BJ (cell line): ENCODE data around the gene SLC39A13. TPM values are rescaled to one million over a fixed set of nuclear protein-coding genes. Genes with fewer than 3 reads are reported as not detected.
"Not testable (repeated sequence)": the region's sequence is repeated elsewhere in the genome, so short reads cannot be mapped to it uniquely, and the experiment has no call there.

Experiments used
- CTCF ChIA-PET: fragments of 350-600 bp; formaldehyde crosslinking; extraction: SDS; loops from one replicate; lab custom pipeline; 2021; ENCODE audit warnings: antibody characterized with exemption, inconsistent platforms; lab: Yijun Ruan, JAX
- POLR2A ChIA-PET: fragments of 300-600 bp; sonication (Branson Sonifier 250); formaldehyde crosslinking; extraction: SDS; loops from one replicate; lab custom pipeline; 2021; ENCODE audit warnings: antibody characterized with exemption; lab: Charles Lee
- DNase-seq: peaks from one replicate; pipeline ENCODE4 v3.0.0-alpha.2; 2011; ENCODE audit warnings: low read depth
- H3K27me3 ChIP-seq: 2 replicates; pipeline ENCODE4 v1.6.0; 2011; ENCODE audit warnings: low read length; ENCODE audit not compliant: control insufficient read depth, insufficient read depth
- H3K36me3 ChIP-seq: 2 replicates; pipeline ENCODE4 v1.5.1; 2011; ENCODE audit warnings: low read length; ENCODE audit not compliant: control insufficient read depth, insufficient read depth
- H3K4me3 ChIP-seq: 2 replicates; pipeline ENCODE4 v1.5.1; 2011; ENCODE audit warnings: low read depth, mild to moderate bottlenecking, control low read depth, low read length
- polyA plus RNA-seq: library from polyadenylated mRNA; depleted of rRNA; stranded (reverse); fragments of >200 nt; gene quantifications from 2 replicates; pipeline ENCODE4 v1.2.3, GENCODE V29; 2011; rRNA removed
- small RNA-seq: library from RNA; depleted of rRNA; stranded (forward); fragments of <200 nt; gene quantifications from one replicate; pipeline ENCODE3, GENCODE V24; 2012; ENCODE audit warnings: low replicate concordance, low read depth; ENCODE audit not compliant: insufficient read length
- TF ChIP-seq, protein P1 (sequence below): IDR thresholded peaks from 2 replicates; pipeline ENCODE4 v1.5.1; 2011; ENCODE audit warnings: low read depth, mild to moderate bottlenecking, control low read depth, inconsistent platforms, low read length, moderate library complexity; ENCODE audit not compliant: insufficient read depth

The SLC39A13 gene
- polyA plus RNA-seq, 1 experiment: 108 TPM

DNA sequence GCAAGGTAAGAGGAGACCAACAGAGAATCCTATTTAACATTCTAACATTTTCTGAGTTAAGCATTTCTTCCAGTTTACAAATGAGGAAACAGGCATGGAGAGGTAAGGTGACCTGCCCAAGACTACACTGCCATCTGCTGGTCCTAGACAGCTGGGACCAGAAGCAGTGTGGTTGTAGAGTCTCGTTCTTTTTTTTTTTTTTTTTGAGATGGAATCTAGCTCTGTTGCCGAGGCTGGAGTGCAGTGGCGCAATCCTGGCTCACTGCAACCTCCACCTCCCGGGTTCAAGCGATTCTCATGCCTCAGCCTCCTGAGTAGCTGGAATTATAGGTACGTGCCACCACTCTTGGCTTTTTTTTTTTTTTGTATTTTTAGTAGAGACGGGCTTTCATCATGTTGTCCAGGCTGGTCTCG is 45.9 kb downstream of the SLC39A13 start:
- H3K4me3 ChIP-seq, POLR2A ChIA-PET, H3K27me3 ChIP-seq, H3K36me3 ChIP-seq: not testable (repeated sequence)
- peak; percentile 30 for DNase-seq
- TF ChIP-seq, protein P1, sequence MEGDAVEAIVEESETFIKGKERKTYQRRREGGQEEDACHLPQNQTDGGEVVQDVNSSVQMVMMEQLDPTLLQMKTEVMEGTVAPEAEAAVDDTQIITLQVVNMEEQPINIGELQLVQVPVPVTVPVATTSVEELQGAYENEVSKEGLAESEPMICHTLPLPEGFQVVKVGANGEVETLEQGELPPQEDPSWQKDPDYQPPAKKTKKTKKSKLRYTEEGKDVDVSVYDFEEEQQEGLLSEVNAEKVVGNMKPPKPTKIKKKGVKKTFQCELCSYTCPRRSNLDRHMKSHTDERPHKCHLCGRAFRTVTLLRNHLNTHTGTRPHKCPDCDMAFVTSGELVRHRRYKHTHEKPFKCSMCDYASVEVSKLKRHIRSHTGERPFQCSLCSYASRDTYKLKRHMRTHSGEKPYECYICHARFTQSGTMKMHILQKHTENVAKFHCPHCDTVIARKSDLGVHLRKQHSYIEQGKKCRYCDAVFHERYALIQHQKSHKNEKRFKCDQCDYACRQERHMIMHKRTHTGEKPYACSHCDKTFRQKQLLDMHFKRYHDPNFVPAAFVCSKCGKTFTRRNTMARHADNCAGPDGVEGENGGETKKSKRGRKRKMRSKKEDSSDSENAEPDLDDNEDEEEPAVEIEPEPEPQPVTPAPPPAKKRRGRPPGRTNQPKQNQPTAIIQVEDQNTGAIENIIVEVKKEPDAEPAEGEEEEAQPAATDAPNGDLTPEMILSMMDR: peak; percentile 85
- CTCF ChIA-PET: interaction anchor here (0.5 to 5.3 kb wide), 11 partner anchors 9 to 197 kb away, joined by 3 to 52 read pairs (median 3); partner anchors contain the start of gene NR1H3

GRCh38 chr11:47460571-47461235 is 52.3 kb downstream of the SLC39A13 start:
- CTCF ChIA-PET: interaction anchor here (0.7 kb wide), 1 partner anchor 86 kb away, joined by 4 read pairs; no protein-coding TSS in a partner anchor

GRCh38 chr11:47461876-47462275 is 53.5 kb downstream of the SLC39A13 start:
- POLR2A ChIA-PET: no interaction called here

More at GRCh38 chr11:47460571-47461235, 52.3 kb downstream of the SLC39A13 start:
- TF ChIP-seq, protein P1: no peak
- no peak overlapping the region for H3K4me3 ChIP-seq
- DNase-seq: no peak
- H3K36me3 ChIP-seq: peaks cover 5% of the 10 kb centered on the region
- H3K27me3 ChIP-seq: no peaks in the 10 kb centered on the region
- POLR2A ChIA-PET: interaction anchor here (0.8 kb wide), 1 partner anchor 92 kb away, joined by 3 read pairs; the partner anchor contains the start of gene CELF1

DNA sequence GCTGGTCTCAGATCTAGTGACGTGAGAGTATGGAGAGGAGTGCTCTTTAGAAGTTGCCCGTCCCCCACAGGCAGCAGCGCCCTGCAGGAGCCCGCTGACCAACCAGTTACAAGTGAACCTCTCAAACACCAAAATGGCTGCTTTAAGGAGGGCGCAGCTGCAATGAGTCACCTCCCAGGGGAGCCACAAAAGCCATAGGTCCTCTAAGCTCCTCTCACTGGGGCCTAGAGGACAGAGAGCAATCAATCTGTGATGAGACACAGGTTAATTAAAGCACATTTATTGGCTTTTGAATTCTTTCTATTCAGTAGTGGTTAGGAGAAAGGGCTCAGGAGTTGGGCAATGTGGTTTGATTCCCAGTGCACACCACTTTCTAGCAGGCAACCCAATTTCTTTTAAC is 56.1 kb downstream of the SLC39A13 start:
- CTCF ChIA-PET: interaction anchor here (2.0 to 3.3 kb wide), 2 partner anchors 90 to 153 kb away, joined by 6 to 13 read pairs; no protein-coding TSS in a partner anchor
- TF ChIP-seq, protein P1: no peak
- Histone ChIP-seq H3K27me3 (no peaks in the 10 kb centered on the region), H3K4me3 (no peak overlapping the region), H3K36me3 (peaks cover 10% of the 10 kb centered on the region)
- DNase-seq: no peak
- POLR2A ChIA-PET: no interaction called here

More at GRCh38 chr11:47461876-47462275, 53.5 kb downstream of the SLC39A13 start:
- peaks cover 5% of the 10 kb centered on the region for H3K36me3 ChIP-seq
- DNase-seq: no peak
- TF ChIP-seq, protein P1: no peak
- CTCF ChIA-PET: interaction anchor here (1.7 kb wide), 1 partner anchor 8 kb away, joined by 6 read pairs; no protein-coding TSS in a partner anchor
- H3K27me3 ChIP-seq: no peaks in the 10 kb centered on the region
- no peak overlapping the region for H3K4me3 ChIP-seq

Small RNAs within 50 kb of the gene (small RNA-seq; reads per million reads assigned to genes)
- gene MIR4487: not detected

Other genes starting within 250 kb of the SLC39A13 start
- 44.8 and 58.1 TPM in 2 replicates for gene ARFGAP2, start 231.7 kb upstream of the SLC39A13 start, polyA plus RNA-seq
- 17.6 and 25.2 TPM in 2 replicates for gene PACSIN3, start 222.2 kb upstream of the SLC39A13 start, polyA plus RNA-seq
- 44.9 and 46.5 TPM in 2 replicates for gene DDB2, start 193.6 kb upstream of the SLC39A13 start, polyA plus RNA-seq
- 24.6 and 31.1 TPM in 2 replicates for gene ACP2, start 159.8 kb upstream of the SLC39A13 start, polyA plus RNA-seq
- 20.7 and 25.9 TPM in 2 replicates for gene NR1H3, start 150.6 kb upstream of the SLC39A13 start, polyA plus RNA-seq
- gene MADD, start 138.5 kb upstream of the SLC39A13 start, polyA plus RNA-seq: 15.4 and 19.8 TPM in 2 replicates
- gene MYBPC3, start 55.9 kb upstream of the SLC39A13 start, polyA plus RNA-seq: not detected in 2 replicates
- not detected in 2 replicates for gene SPI1, start 30.0 kb upstream of the SLC39A13 start, polyA plus RNA-seq
- 187 and 191 TPM in 2 replicates for gene PSMC3, start 17.8 kb downstream of the SLC39A13 start, polyA plus RNA-seq
- 0.10 and 0.12 TPM in 2 replicates for gene RAPSN, start 40.5 kb downstream of the SLC39A13 start, polyA plus RNA-seq
- gene CELF1, start 144.5 kb downstream of the SLC39A13 start, polyA plus RNA-seq: 73.5 and 85.4 TPM in 2 replicates
- 61.9 and 69.4 TPM in 2 replicates for gene PTPMT1, start 157.0 kb downstream of the SLC39A13 start, polyA plus RNA-seq
- 21.9 and 25.5 TPM in 2 replicates for gene KBTBD4, start 170.4 kb downstream of the SLC39A13 start, polyA plus RNA-seq
- gene NDUFS3, start 170.5 kb downstream of the SLC39A13 start, polyA plus RNA-seq: 85.5 and 98.0 TPM in 2 replicates
- not detected in 2 replicates for gene FAM180B, start 178.1 kb downstream of the SLC39A13 start, polyA plus RNA-seq
- 0.04 and 0.05 TPM in 2 replicates for gene C1QTNF4, start 185.8 kb downstream of the SLC39A13 start, polyA plus RNA-seq
- gene MTCH2, start 234.0 kb downstream of the SLC39A13 start, polyA plus RNA-seq: 104 and 157 TPM in 2 replicates